Kidney (tissue), 14 donors: Measurements from ENCODE around the gene DPH5. TPM values are rescaled to one million over a fixed set of nuclear protein-coding genes. Genes with fewer than 3 reads are reported as not detected.

Experiments
- DNase-seq, 5 donors: peaks; one replicate each; pipeline ENCODE4 v3.0.0-alpha.2; 2013 to 2020
- FAIRE-seq: peaks from 2 replicates; lab custom pipeline; 2012; peaks lifted over from hg19 to GRCh38; lab: Jason Lieb, UNC
- H3K27ac ChIP-seq, 2 donors: one replicate each; pipeline ENCODE4 v1.7.0; 2013; ENCODE audit warnings: low read depth in 2 of 2, low read length in 2 of 2, inconsistent platforms in 1 of 2
- H3K27me3 ChIP-seq: one replicate; pipeline ENCODE4 v1.7.1; 2013; ENCODE audit warnings: low read length, inconsistent platforms; ENCODE audit not compliant: control insufficient read depth, insufficient read depth
- H3K36me3 ChIP-seq, 3 donors: one replicate each; pipeline versions ENCODE4 v1.7.0 to v1.7.1; 2013; ENCODE audit warnings: low read length in 3 of 3, control low read depth in 1 of 3, inconsistent platforms in 1 of 3; ENCODE audit not compliant: insufficient read depth in 3 of 3, control insufficient read depth in 2 of 3
- H3K4me1 ChIP-seq, 3 donors: one replicate each; pipeline versions ENCODE4 v1.7.0 to v1.7.1; 2013; ENCODE audit warnings: low read length in 3 of 3, inconsistent platforms in 1 of 3, low read depth in 1 of 3; ENCODE audit not compliant: control insufficient read depth in 2 of 3, insufficient read depth in 2 of 3
- H3K4me3 ChIP-seq, 3 donors: one replicate each; pipeline versions ENCODE4 v1.7.0 to v1.8.1; 2013; ENCODE audit warnings: low read length in 3 of 3, control low read depth in 1 of 3, inconsistent platforms in 1 of 3
- H3K9ac ChIP-seq, 3 donors: one replicate each; pipeline versions ENCODE4 v1.7.0 to v1.7.1; 2013; ENCODE audit warnings: low read length in 3 of 3, control low read depth in 1 of 3, inconsistent platforms in 1 of 3
- H3K9me3 ChIP-seq, 3 donors: one replicate each; pipeline versions ENCODE4 v1.7.0 to v1.7.1; 2013; ENCODE audit warnings: low read length in 3 of 3, control low read depth in 1 of 3, inconsistent platforms in 1 of 3; ENCODE audit not compliant: control insufficient read depth in 2 of 3, insufficient read depth in 1 of 3
- CTCF ChIP-seq: IDR thresholded peaks from 3 replicates; pipeline ENCODE4 v1.5.1; 2012; ENCODE audit warnings: mild to moderate bottlenecking, moderate library complexity, borderline replicate concordance; ENCODE audit not compliant: insufficient read depth; ENCODE audit errors: extremely low read depth
- intact Hi-C: fragments of 100-400 bp; cut with DNase I; formaldehyde crosslinking; loops from one replicate; pipeline ENCODE4 v1.11.1; 2022
- polyA plus RNA-seq: library from polyadenylated mRNA; stranded (reverse); fragments of 350-450 nt; fragmentation: Illumina TruSeq; extraction: RNeasy Lipid Tissue Mini Kit (QIAGEN cat#74804); gene quantifications from one replicate; pipeline ENCODE4 v1.2.3, GENCODE V29; 2014; ENCODE audit warnings: low read depth, low replicate concordance; ENCODE audit not compliant: insufficient read depth
- total RNA-seq: library from RNA; stranded (reverse); fragmentation: NEBNext Ultra II Directional; extraction: Animal tissue kit (Norgen Biotek cat#: 25700); gene quantifications from one replicate; pipeline ENCODE4 v1.2.1, GENCODE V29; 2021
- donor health status: control.
- donor health status: control.
- donor health status: control.
- donor health status: control.
- donor health status: control.
- donor health status: DM: yes; HTN: yes; CAD: no.
- donor health status: Normal renal cell carcinoma (clear cell type).

The DPH5 gene
- total and polyA plus RNA-seq, 2 donors from 2014 or later, result 19.7 to 44.9 TPM

GRCh38 chr1:101005183-101005582, 20.4 kb downstream of the DPH5 start:
- H3K36me3 ChIP-seq, result peaks cover 0 to 6% (median 2%) of the 10 kb centered on the region in 3 donors
- H3K4me3 ChIP-seq, result no peak overlapping the region
- no peak for TF ChIP-seq CTCF
- H3K27me3 ChIP-seq, result no peaks in the 10 kb centered on the region
- DNase-seq (no peak), FAIRE-seq (no peak)
- H3K9ac ChIP-seq, result no peak overlapping the region
- H3K4me1 ChIP-seq, result no peaks in the 10 kb centered on the region
- H3K9me3 ChIP-seq, result no peaks in the 10 kb centered on the region
- H3K27ac ChIP-seq, result no peak overlapping the region
- intact Hi-C loops, result no loop called here

GRCh38 chr1:101004670-101005069, 20.9 kb downstream of the DPH5 start:
- no peak overlapping the region for H3K4me3 ChIP-seq
- no peak for DNase-seq

GRCh38 chr1:101004061-101004460, 21.5 kb downstream of the DPH5 start:
- TF ChIP-seq CTCF, result no peak
- FAIRE-seq (no peak), DNase-seq (no peak)
- no peaks in the 10 kb centered on the region for H3K9me3 ChIP-seq
- no peaks in the 10 kb centered on the region for H3K4me1 ChIP-seq
- no peak overlapping the region for H3K4me3 ChIP-seq
- intact Hi-C loops, result no loop called here
- H3K27me3 ChIP-seq, result no peaks in the 10 kb centered on the region
- H3K36me3 ChIP-seq, result peaks cover 0 to 6% (median 2%) of the 10 kb centered on the region in 3 donors
- H3K9ac ChIP-seq, result no peak overlapping the region
- no peak overlapping the region for H3K27ac ChIP-seq

More at GRCh38 chr1:101004670-101005069, 20.9 kb downstream of the DPH5 start:
- Histone ChIP-seq H3K9me3 (no peaks in the 10 kb centered on the region), H3K36me3 (peaks cover 0 to 6% (median 2%) of the 10 kb centered on the region in 3 donors), H3K4me1 (no peaks in the 10 kb centered on the region), H3K27ac (no peak overlapping the region), H3K27me3 (no peaks in the 10 kb centered on the region), H3K9ac (no peak overlapping the region)
- intact Hi-C loops, result no loop called here
- FAIRE-seq, result no peak
- TF ChIP-seq CTCF, result no peak
